Anterior cingulate cortex (tissue), 58 donors: ENCODE measurements around the gene CTIF.

Experiments
- DNase-seq, 58 donors: peaks; one replicate each; lab custom pipeline; 2025; lab: John Stamatoyannopoulos, UW

The CTIF gene

GRCh38 chr18:48595703-48596218, 56.9 kb downstream of the CTIF start:
- DNase-seq: peak in 1 of 58 donors; percentile 41

GRCh38 chr18:48597110-48597509, 58.3 kb downstream of the CTIF start:
- no peak for DNase-seq

- DNase-seq: no peak
Measured at GRCh38 chr18:48597671-48598070, 58.8 kb downstream of the CTIF start.

GRCh38 chr18:48599391-48599790, 60.6 kb downstream of the CTIF start:
- no peak for DNase-seq

GRCh38 chr18:48600046-48600445, 61.2 kb downstream of the CTIF start:
- DNase-seq: no peak

- no peak for DNase-seq
Measured at GRCh38 chr18:48600456-48601090, 61.7 kb downstream of the CTIF start.

- DNase-seq: no peak
Measured at GRCh38 chr18:48601343-48601742, 62.5 kb downstream of the CTIF start.

GRCh38 chr18:48602759-48603390, 64.0 kb downstream of the CTIF start:
- no peak for DNase-seq

- DNase-seq: peak in 5 of 58 donors; percentile 13 to 25 (median 22)
Measured at GRCh38 chr18:48605408-48605845, 66.6 kb downstream of the CTIF start.

GRCh38 chr18:48607056-48607984, 68.5 kb downstream of the CTIF start:
- DNase-seq: peak in 10 of 58 donors; percentile 14 to 37 (median 28)

- DNase-seq: peak in 28 of 58 donors; percentile 10 to 71 (median 38)
Measured at GRCh38 chr18:48608581-48608980, 69.8 kb downstream of the CTIF start.

GRCh38 chr18:48609114-48609513, 70.3 kb downstream of the CTIF start:
- DNase-seq: no peak

GRCh38 chr18:48609820-48610815, 71.3 kb downstream of the CTIF start:
- DNase-seq: no peak

- DNase-seq: no peak
Measured at GRCh38 chr18:48611203-48611602, 72.4 kb downstream of the CTIF start.

- no peak for DNase-seq
Measured at GRCh38 chr18:48611785-48612480, 73.1 kb downstream of the CTIF start.

- DNase-seq: no peak
Measured at GRCh38 chr18:48612511-48612910, 73.7 kb downstream of the CTIF start.

- DNase-seq: no peak
Measured at GRCh38 chr18:48612917-48613316, 74.1 kb downstream of the CTIF start.

GRCh38 chr18:48613589-48614404, 75.0 kb downstream of the CTIF start:
- DNase-seq: peak in 54 of 58 donors; percentile 29 to 90 (median 72)
